Pancreas (tissue), 10 donors: ENCODE data around the gene RPL10. TPM values are rescaled to one million over a fixed set of nuclear protein-coding genes. Genes with fewer than 3 reads are reported as not detected.

Experiments used
- ATAC-seq, 4 donors: fragments of 200-7000 bp; cut with Tn5 transposase; one replicate each; pipeline versions ENCODE4 v1.8.0 to v1.9.1; 2020; ENCODE audit warnings: mild to moderate bottlenecking in 4 of 4, moderate library complexity in 4 of 4
- DNase-seq, 6 donors: peaks; one replicate each; pipeline ENCODE4 v3.0.0-alpha.2; 2020
- FAIRE-seq: peaks from 2 replicates; lab custom pipeline; 2012; peaks lifted over from hg19 to GRCh38; lab: Jason Lieb, UNC
- H3K27ac ChIP-seq, 4 donors: fragments of 200-600 bp; sonication (generic); 1 replicate in 3 of 4; 2 replicates in 1 of 4; pipeline versions ENCODE4 v1.5.0 to v1.8.0; 2020
- H3K27me3 ChIP-seq, 4 donors: fragments of 200-600 bp; one replicate each; pipeline ENCODE4 v1.8.0; 2021
- H3K36me3 ChIP-seq, 3 donors: fragments of 200-600 bp; sonication (generic) in 1 of 3; one replicate each; pipeline versions ENCODE4 v1.5.0 to v1.8.0; 2020 to 2021
- H3K4me1 ChIP-seq, 3 donors: fragments of 200-600 bp; one replicate each; pipeline ENCODE4 v1.8.0; 2021
- H3K4me3 ChIP-seq, 4 donors: fragments of 200-600 bp; sonication (generic) in 2 of 4; one replicate each; pipeline versions ENCODE4 v1.5.0 to v1.8.0; 2020 to 2021
- H3K9me3 ChIP-seq, 4 donors: fragments of 200-600 bp; one replicate each; pipeline ENCODE4 v1.8.0; 2021
- WGBS, 2 donors: extraction: QIAGEN DNeasy Blood & Tissue Kit; methylation state at CpG; one replicate each; pipeline ENCODE4 v1.1.7; 2013; 5-methylcytosine and 5-hydroxymethylcytosine counted together
- intact Hi-C, 3 donors: fragments of 100-400 bp; cut with DNase I; formaldehyde crosslinking; loops; one replicate each; pipeline versions ENCODE4 v1.11.1 to v1.14.2; 2022
- polyA plus RNA-seq, 2 donors: library from polyadenylated mRNA; stranded (reverse); fragments of 200-250 nt; gene quantifications; one replicate each; pipeline ENCODE4 v1.2.3, GENCODE V29; 2013
- total RNA-seq, 6 donors: library from RNA; stranded (reverse); fragmentation: NEBNext Ultra II Directional in 4 of 6; extraction: Animal tissue kit (Norgen Biotek cat#: 25700) in 4 of 6; gene quantifications; one replicate each; pipeline versions ENCODE4 v1.2.1 to v1.2.4, GENCODE V29; 2021 to 2023
- TF ChIP-seq, protein P1 (sequence below), 4 donors: fragments of 200-600 bp; sonication (generic) in 3 of 4; IDR thresholded peaks; one replicate each; pipeline versions ENCODE4 v1.5.0 to v1.8.0; 2021; ENCODE audit warnings: antibody characterized with exemption in 4 of 4
- donor health status: healthy with polysubstance abuse.
- donor health status: DM: no; HTN: no; CAD: no; lungs with moderate emphysema.
- donor health status: DM: no; HTN: no; CAD: no.
- donor health status: control.
- donor health status: control.
- donor health status: Bipolar disorder and iron deficiency.
- donor health status: DM: yes; HTN: yes; CAD: no.
- donor health status: DM: no; HTN: no; CAD: no.
- donor health status: DM: no; HTN: no; CAD: no.
- donor health status: DM: yes; HTN: yes; CAD: no.

The RPL10 gene
- total and polyA plus RNA-seq, 8 donors: 2,194 to 4,058 (median 3,145) TPM

DNA sequence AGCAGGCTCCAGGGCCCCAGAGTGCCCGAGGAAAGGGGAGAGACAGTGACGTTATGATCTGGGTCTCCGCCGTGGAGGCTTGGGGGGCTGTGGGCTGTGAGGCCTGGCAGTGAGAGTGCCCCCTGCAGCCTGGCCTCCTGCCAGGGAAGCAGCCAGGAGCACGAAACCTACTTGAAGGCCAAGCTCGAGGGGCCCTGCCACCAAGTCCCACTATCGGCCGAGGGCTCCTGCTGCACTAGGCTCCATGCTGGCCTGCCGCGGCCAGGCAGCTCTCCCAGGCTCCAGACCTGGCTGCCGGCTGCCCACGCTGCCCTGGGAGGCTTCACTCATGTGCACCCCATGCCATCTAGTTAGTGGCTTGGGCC is 42.4 kb upstream of the RPL10 start:
- peaks cover 0 to 16% (median 0%) of the 10 kb centered on the region in 3 donors for H3K36me3 ChIP-seq
- no peak for FAIRE-seq

DNA sequence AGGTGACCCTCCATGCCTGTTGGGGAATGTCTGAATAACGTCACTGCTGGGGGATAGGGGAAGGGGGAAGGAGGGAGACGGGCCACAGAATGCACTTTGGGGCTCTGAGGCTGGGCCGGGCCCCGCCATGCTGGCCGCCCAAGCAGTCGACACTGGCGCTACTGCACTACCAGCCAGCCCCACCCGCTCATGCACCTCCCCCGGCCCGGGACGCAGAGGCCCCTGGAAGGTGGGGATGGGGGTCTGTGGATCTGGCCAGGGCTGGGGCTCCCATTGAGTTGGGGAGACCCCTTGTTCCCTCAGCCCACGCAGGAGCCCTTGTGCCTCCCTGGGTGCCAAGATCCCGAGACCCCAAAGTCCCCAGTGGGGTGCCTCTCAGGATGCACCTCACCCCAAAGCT is 41.6 kb upstream of the RPL10 start:
- Histone ChIP-seq H3K27me3 (no peaks in the 10 kb centered on the region), H3K4me1 (no peaks in the 10 kb centered on the region), H3K27ac (no peak overlapping the region), H3K9me3 (no peaks in the 10 kb centered on the region), H3K36me3 (peaks cover 0 to 16% (median 0%) of the 10 kb centered on the region in 3 donors), H3K4me3 (no peak overlapping the region)
- FAIRE-seq: no peak
- TF ChIP-seq, protein P1, sequence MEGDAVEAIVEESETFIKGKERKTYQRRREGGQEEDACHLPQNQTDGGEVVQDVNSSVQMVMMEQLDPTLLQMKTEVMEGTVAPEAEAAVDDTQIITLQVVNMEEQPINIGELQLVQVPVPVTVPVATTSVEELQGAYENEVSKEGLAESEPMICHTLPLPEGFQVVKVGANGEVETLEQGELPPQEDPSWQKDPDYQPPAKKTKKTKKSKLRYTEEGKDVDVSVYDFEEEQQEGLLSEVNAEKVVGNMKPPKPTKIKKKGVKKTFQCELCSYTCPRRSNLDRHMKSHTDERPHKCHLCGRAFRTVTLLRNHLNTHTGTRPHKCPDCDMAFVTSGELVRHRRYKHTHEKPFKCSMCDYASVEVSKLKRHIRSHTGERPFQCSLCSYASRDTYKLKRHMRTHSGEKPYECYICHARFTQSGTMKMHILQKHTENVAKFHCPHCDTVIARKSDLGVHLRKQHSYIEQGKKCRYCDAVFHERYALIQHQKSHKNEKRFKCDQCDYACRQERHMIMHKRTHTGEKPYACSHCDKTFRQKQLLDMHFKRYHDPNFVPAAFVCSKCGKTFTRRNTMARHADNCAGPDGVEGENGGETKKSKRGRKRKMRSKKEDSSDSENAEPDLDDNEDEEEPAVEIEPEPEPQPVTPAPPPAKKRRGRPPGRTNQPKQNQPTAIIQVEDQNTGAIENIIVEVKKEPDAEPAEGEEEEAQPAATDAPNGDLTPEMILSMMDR (IDR thresholded peaks at IDR 0.05): no peak
- ATAC-seq: no peak
- 81 to 94% methylated on average over 13 of the region's 13 CpGs for WGBS, 2 donors
- intact Hi-C loops: no loop called here
- DNase-seq: no peak

More for the DNA sequence above, 42.4 kb upstream of the RPL10 start:
- DNase-seq: peak in 1 of 6 donors; percentile 73
- TF ChIP-seq, protein P1 (IDR thresholded peaks at IDR 0.05): no peak
- Histone ChIP-seq H3K27ac (no peak overlapping the region), H3K9me3 (no peaks in the 10 kb centered on the region), H3K27me3 (no peaks in the 10 kb centered on the region), H3K4me1 (no peaks in the 10 kb centered on the region), H3K4me3 (no peak overlapping the region)
- intact Hi-C loops: no loop called here
- 80 to 81% methylated on average over 12 of the region's 12 CpGs for WGBS, 2 donors
- no peak for ATAC-seq

DNA sequence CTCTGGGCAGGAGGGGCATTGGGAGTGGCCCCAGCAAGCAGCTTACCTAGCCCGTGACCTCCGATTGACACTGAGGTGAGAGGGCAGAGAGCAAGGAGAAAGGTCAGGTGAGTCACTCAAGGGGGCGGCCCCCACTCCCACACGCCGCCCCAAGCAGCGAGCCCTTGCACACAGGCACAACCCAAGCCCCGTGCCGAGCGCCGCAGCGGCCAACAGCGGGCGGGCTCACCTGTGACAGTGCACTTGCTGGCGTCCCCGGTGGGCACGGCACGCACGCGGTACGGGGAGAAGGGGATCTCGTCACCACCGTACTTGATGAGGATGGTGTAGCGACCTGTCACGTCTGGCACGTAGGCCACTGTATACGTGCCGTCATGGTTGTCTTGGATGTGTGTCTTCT is 41.0 kb upstream of the RPL10 start:
- no peaks in the 10 kb centered on the region for H3K9me3 ChIP-seq
- no peak overlapping the region for H3K4me3 ChIP-seq
- H3K36me3 ChIP-seq: peaks cover 0 to 16% (median 0%) of the 10 kb centered on the region in 3 donors
- no peak overlapping the region for H3K27ac ChIP-seq
- intact Hi-C loops: no loop called here
- TF ChIP-seq, protein P1 (IDR thresholded peaks at IDR 0.05): no peak
- WGBS, 2 donors: 93 to 95% methylated on average over 27 of the region's 27 CpGs
- DNase-seq: peak in 1 of 6 donors; percentile 73
- no peak for FAIRE-seq
- H3K4me1 ChIP-seq: no peaks in the 10 kb centered on the region
- H3K27me3 ChIP-seq: no peaks in the 10 kb centered on the region
- no peak for ATAC-seq

DNA sequence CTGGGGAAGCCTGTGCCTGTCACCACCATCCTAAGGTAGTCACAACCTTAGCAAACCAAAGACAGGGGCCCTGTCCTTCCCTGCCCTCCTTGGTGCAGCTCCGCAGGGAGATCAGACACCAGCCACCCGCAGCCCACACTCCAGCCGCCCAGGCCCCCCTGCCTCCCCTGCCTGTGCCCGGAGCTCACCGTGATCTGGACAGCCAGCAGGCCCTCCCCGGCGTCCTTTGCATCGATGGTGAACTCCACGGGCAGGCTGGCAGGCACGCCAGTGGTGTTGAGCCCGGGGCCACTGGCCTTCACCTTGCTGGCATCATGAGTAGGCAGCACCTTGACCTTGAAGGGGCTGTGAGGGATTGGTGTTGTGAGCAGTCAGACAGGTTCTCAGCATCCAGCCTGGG is 40.2 kb upstream of the RPL10 start:
- intact Hi-C loops: no loop called here
- H3K4me1 ChIP-seq: no peaks in the 10 kb centered on the region
- no peak overlapping the region for H3K27ac ChIP-seq
- H3K4me3 ChIP-seq: no peak overlapping the region
- H3K36me3 ChIP-seq: peaks cover 0 to 11% (median 0%) of the 10 kb centered on the region in 3 donors
- WGBS, 2 donors: 83 to 88% methylated on average over 11 of the region's 11 CpGs
- H3K9me3 ChIP-seq: no peaks in the 10 kb centered on the region
- no peak for FAIRE-seq
- peak in 1 of 6 donors; percentile 76 for DNase-seq
- ATAC-seq: no peak
- TF ChIP-seq, protein P1 (IDR thresholded peaks at IDR 0.05): no peak
- no peaks in the 10 kb centered on the region for H3K27me3 ChIP-seq

DNA sequence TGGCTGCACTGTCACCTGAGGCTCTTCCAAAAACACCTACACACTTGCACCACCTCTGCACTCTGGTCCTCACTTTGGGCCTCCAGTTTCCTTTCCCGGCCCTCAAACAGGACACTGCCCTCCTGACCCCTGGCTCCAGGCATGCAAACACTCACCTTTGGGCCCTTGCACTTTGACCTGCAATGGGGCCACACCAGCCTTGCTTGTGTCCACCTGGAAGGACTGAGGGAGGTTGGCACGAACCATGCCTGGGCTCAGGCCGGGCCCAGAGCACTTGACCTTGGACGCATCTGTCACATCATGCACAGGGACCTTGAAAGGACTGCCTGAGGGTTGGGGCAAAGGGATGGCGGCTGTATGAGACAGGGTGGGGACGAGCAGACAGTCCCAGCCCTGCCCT is 39.3 kb upstream of the RPL10 start:
- H3K27ac ChIP-seq: no peak overlapping the region
- no peak overlapping the region for H3K4me3 ChIP-seq
- H3K4me1 ChIP-seq: no peaks in the 10 kb centered on the region
- ATAC-seq (no peak), FAIRE-seq (no peak), DNase-seq (peak in 1 of 6 donors; percentile 52)
- TF ChIP-seq, protein P1 (IDR thresholded peaks at IDR 0.05): no peak
- intact Hi-C loops: no loop called here
- no peaks in the 10 kb centered on the region for H3K9me3 ChIP-seq
- peaks cover 0 to 4% (median 0%) of the 10 kb centered on the region in 3 donors for H3K36me3 ChIP-seq
- WGBS, 2 donors: 49 to 67% methylated on average over 6 of the region's 6 CpGs
- H3K27me3 ChIP-seq: no peaks in the 10 kb centered on the region
